GM18526 (cell line): ENCODE results near the gene NEMP1.
A peak's percentile ranks its signal among the peaks of the same experiment; 100 is the strongest.

Experiments
- POLR2A ChIP-seq: IDR thresholded peaks from 3 replicates; pipeline ENCODE4 v1.6.1; 2011; ENCODE audit not compliant: insufficient read length; ENCODE audit errors: extremely low read depth

Gene NEMP1

GRCh38 chr12:57096099-57096572 is 17.5 kb upstream of the NEMP1 start:
- TF ChIP-seq POLR2A: no peak

GRCh38 chr12:57095440-57095839 is 16.8 kb upstream of the NEMP1 start:
- peak; percentile 23 for TF ChIP-seq POLR2A

- TF ChIP-seq POLR2A: peak; percentile 37
Observed at GRCh38 chr12:57094208-57095160, 15.9 kb upstream of the NEMP1 start.

- peak; percentile 62 for TF ChIP-seq POLR2A
Observed at GRCh38 chr12:57093415-57094207, 15.0 kb upstream of the NEMP1 start.

GRCh38 chr12:57092876-57093414 is 14.4 kb upstream of the NEMP1 start:
- TF ChIP-seq POLR2A: no peak

- no peak for TF ChIP-seq POLR2A
Observed at GRCh38 chr12:57092529-57092862, 13.9 kb upstream of the NEMP1 start.

GRCh38 chr12:57091638-57092528 is 13.3 kb upstream of the NEMP1 start:
- TF ChIP-seq POLR2A: no peak

GRCh38 chr12:57090924-57091637 is 12.5 kb upstream of the NEMP1 start:
- no peak for TF ChIP-seq POLR2A

GRCh38 chr12:57090490-57090889 is 11.9 kb upstream of the NEMP1 start:
- no peak for TF ChIP-seq POLR2A

GRCh38 chr12:57089271-57090245 is 11.0 kb upstream of the NEMP1 start:
- no peak for TF ChIP-seq POLR2A

- TF ChIP-seq POLR2A: peak; percentile 76
Observed at GRCh38 chr12:57088354-57089270, 10.0 kb upstream of the NEMP1 start, which contains the start of gene NAB2. TSS of gene NAB2 (plus strand) at chr12:57089114. CDS start at chr12:57089272, 158 bp downstream.

- TF ChIP-seq POLR2A: peak; percentile 57
Observed at GRCh38 chr12:57087691-57088353, 9.2 kb upstream of the NEMP1 start.
